Measurements from ENCODE around the gene TNS1.
"Not testable (repeated sequence)": the region's sequence is repeated elsewhere in the genome, so short reads cannot be mapped to it uniquely, and the experiment has no call there.

TNS1 gene

DNA sequence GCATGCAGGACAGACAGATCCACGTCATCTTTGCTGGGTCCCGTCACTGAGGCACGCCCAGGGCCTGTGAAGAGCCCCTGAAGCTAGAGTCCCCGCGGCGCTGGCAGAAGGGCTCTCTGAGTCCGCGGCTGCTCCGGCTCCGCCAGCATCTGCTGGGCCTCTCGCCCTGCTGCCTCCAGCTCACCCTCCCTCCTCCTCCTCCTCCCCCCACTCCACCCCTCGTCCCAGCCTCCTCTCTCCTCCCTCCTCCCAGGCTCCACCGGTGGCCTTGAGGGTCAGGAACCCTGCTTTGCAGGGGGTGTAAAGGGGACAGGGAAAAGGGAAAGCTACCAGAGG lies at the start of gene TNS1:
Gene TNS1, minus strand, starts transcription at position 151 of the 336 bp plus-strand sequence. Its CDS starts 123 bp downstream, at position 28.
- DNase-seq, result peak; percentile 63

DNA sequence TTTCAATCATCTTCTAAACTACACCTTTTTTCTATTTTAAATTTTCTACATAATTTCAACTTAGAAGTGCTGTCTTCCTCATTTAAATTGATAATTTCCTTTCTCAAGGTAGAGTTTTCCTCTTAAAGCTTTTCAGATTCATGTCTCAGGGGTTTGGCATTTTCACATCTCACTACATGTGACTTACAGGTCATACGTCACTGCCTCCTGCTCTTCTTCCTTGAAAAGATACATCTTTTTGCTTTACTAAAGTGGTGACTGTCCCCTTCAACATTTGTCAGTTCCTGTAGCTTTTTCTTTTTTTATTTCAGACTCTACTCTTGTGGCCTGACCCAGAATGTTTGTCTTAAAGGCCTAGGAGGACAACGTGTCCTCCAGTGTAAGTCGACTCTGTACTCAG lies 49.1 kb upstream of the TNS1 start:
- no peak for DNase-seq

DNA sequence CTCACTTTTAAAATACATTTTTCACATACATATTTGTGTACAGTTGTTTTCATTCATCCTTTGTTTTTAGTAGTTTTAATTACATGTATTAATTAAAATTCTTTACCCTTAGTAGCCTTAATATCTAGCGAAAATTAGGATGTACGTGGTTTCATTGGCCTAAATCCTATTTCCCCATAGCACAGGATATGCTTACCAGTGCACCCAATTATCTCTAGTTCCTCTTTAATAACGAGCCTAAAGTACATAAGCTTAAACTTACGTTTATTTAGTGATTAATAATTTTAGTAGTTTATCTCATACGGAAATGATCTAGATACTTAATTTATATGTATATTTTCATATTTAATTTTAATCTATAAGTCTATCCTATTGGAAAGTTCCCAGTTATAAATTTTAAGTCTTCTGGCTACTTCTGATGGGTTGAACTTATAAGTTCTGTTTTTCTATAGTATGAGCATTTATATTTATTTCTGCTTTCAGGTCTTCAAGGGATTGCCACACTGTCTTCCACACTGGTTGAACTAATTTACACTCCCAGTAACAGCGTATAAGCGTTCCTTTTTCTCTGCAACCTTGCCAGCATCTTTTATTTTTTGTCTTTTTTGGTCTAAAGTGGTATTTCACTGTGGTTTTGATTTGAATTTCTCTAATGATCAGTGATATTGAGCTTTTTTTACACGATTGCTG lies 44.9 kb upstream of the TNS1 start:
- DNase-seq, result no peak

DNA sequence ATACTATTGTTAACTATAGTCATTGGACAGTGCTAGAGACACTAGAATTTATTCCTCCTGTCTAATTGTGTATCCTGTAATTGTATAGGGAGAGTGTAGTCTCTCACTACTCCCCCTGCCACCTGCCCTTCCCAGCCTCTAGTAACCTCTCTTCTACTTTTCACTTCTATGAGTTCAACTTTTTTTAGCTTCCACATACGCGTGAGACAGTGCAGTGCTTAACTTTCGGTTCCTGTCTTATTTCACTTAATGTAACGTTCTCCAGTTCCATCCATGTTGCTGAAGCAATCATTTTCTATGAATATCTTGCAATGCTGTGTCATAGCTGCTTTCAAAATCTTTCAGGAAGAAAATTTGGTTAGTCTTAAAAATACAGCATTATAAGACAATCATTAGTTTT lies 43.4 kb upstream of the TNS1 start:
- no peak for DNase-seq

DNA sequence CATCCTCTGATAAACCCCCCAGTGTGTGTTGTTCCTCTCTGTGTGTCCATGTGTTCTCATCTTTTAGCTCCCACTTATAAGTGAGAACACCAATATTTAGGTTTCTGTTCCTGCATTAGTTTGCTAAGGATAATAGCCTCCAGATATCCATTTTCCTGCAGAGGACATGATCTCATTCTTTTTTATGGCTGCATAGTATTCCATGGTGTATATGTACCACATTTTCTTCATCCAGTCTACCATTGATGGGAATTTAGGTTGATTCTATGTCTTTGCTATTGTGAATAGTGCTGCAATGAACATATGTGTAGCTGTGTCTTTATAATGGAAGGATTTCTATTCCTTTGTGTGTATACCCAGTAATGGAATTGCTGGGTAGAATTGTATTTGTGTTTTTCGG lies 41.8 kb upstream of the TNS1 start:
- DNase-seq, result not testable (repeated sequence)

DNA sequence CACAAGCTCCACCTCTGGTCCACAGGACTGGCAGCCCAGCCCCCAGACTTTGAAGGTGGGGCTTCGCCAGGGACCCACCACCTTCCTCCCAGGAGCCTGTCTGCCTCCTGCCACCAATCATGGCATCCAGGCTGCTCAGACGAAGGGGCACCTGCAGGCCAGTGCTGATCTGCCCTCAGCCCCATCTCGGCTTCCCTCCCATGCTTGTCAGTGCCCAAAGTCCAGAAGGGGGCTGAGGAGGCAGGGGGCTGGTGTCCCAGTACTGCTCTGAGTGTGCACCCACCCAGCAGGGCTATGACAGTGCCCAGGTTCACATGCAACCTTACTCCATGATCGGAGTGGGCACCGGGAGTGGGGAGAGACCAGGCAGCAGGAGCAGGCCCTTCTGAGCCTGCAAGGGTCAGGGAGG lies 40.9 kb upstream of the TNS1 start:
- DNase-seq, result no peak

DNA sequence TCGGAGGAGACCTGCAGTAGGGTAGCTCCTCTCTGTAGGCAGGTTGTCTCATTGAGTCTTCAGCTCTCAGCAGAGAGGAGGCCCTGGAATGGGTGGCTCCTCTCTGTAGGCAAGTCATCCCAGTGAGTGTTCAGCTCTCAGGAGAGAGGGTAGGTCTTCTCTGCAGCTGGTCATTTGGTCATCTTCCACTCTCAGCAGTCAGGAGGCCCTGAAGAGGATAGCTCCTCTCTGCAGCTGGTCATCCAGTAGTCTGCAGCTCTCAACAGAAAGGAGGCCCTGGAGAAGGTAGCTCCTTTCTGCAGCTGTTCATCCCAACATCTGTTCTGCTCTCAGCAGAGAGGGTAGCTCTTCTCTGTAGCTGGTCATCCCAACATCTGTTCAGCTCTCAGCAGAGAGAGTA lies 40.3 kb upstream of the TNS1 start:
- no peak for DNase-seq

DNA sequence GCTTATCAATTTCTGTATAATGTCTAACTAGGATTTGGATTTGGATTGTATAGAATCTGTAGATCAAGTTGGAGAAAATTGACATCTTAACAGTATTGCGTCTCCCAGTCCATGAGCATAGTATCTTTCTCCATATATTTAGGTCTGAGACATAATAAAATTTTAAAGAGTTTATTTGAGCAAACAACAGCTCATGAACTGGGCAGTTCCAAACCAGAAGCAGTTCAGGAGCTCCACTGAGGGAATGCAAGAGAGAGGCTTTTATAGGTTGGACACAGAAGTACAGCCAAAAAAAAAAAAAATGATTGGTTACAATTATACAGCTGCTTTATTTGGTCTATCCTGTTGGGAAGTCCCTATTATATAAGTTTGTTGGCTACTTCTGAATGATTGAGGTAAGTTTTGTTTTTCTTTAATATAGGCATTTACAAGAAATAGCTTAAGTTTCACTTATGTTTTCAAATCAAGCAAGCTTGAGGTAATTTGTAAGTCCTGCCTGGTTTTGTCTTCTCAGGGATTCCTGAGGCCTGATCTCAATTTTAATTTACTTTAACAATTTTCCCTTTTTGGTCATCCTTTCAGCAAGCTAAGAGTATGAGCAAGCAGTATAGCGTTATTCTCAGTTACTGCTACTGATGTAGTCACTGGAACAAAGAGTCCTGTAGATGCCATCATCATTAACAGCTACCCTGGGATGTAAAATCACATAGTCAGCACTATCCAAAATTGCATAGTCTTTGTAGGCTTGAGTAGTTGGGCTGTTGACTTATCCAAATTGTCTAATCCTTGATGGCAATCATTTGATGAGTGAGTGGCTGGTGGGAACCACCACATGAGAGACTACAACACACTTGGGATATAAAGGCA lies 38.7 kb upstream of the TNS1 start:
- DNase-seq, result no peak

DNA sequence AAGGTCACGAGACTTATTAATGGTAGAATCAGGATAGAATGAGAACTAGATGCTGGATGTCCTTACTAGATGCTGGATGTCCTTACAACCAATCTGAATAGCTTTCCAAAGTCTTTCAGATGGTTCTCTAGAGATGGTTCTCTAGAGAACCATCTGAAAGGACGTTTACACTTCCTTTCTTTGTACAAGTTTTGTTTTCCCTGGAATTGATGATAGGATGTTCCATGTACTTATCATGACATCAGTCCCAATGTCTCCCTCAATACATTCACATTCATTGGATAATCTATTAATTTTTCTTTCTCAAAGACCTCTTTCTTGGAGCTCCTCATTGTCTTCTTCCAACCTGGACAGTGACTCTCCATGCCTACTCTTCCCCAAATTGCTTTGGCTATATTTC lies 38.1 kb upstream of the TNS1 start:
- no peak for DNase-seq

DNA sequence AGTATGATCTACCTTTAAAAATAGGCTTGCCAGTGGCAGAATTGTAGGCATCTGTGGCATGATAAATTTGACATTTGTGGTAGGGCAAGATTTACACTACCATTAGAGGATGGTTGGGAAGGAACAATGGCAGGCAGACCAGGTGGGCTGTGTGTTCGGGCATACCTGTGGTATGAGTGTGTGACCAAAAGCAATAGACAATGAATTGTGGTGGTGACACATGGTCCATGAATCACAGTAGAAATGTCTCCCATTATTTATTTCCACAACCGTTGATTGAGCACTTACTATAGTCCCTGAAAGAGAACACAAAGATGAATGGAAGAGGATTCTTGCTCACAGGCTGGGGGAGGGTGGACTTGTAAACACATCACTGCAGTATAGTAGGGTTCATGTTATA lies 36.4 kb upstream of the TNS1 start:
- DNase-seq, result no peak

DNA sequence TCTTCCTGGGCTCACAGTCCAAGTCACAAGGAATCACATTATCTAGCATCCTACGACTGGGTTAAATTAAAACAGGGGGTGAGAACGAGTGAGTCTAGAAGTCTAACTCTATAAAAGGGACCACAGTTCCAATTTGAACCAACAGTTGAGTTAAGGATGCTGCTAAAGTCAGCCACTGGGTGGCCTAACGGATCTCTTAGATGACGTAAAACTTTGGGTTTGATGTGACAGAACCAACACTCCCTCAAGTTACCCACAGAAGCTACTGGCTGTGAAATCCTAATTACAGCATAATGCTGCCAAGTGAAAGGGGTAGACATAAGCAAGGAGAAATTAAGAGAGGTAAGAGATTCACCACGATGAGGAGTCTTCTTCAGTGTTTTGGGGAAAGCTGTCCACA lies 33.6 kb upstream of the TNS1 start:
- DNase-seq, result no peak

DNA sequence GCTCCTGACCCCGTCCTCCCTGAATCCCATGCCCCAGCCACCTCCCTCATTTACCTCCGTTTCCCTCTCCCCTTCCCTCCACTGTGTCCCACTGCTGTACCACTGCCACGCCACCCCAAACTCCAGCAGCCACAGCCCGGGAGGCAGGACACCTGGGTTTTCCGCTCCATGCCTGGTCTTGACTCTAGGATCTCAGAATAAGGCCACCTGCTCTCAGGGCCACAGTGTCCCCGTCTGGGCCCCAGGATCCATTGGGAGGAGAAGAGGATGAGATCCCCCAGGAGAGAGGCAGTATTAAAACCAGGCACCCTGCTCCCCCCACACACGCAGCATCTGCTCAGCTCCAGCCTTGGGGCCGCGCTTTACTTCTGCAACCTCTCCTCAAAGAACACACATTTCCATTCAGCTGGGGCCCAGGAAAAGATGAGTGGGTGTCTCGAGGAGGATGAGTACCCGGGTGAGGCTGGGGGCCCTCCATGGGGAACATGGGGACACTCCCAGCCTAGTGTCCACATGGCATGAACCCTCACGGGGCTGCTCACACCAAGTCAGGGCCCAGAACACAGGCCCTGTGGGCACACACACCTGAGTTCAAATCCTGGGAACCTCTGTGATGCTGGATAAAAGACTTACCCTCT lies 32.8 kb upstream of the TNS1 start:
- no peak for DNase-seq

DNA sequence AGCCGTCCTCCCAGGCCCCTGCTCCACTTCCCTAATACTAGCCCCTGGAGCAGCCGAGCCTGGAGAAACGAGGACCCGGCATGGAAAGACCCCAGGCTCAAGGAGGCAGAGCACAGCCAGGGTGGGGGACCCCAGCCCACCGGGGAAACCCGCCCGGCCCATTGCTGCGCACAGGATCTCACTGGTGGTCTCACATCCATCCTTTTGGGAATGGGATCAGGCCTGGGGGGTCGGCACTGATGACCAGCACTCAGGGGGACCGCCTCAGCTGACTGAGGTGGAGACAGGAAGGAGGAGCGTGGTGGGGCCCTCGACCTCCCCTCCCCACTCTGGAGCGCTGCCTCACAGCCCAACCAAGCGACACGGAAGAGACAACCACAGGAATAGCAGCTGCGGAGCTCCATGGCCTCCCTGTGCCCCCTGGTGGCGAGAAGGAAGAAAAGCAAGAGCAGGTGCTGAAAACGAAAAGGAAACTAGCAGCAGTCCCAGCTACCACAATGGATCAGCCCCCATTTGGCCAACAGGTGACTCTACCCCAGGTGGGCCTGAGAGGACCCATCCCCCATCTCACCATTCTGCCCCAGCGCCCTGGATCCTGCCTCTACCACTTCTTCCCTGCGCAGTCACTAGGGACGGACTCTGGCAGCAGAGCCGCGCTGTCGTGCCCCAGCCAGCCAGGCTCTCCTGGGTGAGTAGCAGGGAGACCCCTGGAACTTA lies 31.9 kb upstream of the TNS1 start:
- DNase-seq, result peak; percentile 67

DNA sequence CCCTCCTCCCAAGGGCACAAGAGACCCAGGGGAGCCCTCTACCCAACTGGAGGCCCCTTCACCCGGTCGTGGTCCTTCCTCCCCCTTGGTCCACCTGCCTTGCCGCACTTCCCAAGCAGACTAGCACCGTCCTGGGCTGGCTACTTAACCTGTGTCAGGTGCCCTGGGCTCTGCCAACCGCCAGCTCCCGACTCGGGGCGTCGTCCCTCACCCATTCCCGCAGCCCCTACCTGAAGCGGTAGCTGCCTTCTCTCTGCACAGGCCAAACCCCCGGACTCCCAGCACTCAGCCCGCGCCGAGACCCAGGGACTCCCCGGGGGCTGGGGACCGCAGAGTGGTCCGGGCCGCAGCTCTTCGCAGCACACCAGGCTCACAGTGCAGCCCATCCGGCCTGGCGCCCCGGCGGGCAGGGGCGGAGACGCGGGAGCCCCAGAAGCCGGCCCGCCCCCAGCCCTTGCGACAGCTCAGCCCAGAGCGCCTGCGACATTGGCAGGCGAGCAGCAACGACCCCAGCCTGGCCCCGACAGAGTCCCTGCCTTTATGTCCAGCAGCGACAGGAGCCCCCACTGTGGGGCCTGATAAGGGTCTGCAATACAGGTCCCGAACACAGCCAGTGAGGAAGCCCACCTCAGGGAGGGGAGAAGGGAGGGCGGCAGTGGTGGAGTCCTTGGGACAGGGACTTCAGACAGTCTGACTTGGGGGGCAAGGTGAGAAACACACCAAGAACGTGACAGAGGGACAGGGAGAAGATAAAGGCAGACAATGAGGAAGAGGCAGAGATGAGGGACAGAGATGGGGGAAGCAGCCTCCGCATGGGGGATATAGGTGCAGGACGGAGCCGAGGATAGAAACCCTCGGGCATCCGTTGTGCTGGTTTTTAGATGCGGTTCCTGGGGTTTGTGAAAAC lies 31.0 kb upstream of the TNS1 start:
- DNase-seq, result no peak

DNA sequence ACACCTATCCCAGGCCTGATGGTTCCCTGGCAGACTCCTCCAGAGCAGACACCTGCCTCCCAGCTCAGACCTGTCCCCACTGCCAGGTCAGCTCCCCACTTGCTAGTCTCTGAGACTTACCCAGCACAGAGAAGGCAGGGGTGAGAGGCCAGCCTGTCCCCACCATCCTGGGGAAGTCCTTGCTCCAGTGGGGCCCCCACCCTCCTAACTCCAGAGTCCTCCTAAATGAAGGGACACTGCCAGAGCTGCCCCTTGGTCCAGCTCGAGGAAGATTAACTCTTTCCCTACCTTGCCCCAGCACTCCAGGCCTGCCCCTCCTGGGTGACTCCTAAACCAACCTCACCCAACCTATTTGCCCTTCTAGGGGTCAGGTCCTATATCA lies 30.4 kb upstream of the TNS1 start:
- no peak for DNase-seq

DNA sequence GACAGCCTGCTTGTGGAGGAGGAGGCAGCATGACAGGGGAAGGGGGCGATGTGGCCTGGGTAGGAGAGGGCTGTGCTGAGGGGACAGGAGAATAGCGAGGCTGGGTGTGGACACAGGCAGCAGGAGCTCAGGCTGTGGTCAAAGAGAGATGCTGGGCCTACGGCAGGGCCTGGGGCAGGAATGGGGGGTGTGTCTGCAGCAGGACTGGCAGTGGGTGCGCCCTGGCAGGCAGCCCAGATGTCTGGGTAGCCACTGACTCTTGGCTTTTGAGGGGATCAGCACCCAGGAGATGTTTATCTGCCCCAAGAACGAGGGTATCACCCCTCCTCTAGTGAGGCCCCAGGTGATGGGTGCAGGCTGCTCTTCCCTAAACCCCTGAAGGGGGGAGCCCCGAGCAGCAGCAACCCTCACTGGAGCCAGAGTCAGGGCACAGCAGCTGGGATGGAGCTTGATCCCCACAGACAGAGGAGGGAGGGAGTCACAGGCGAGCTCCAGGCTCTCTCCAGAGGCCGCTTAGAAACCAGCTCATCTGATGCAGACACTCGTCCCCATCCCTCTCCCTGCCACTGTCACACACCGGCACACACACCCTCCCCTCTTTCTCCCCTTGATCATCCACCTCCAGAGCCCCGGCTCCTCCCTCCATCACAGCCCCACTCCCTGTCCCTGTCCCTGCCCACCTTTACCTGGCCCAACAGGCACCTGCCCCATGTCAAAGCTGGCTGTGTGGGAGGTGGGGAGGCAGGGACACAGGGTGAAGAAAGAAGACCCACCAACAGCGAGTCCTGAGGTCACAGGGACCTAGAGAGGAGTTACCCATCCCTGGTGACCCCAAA lies 29.8 kb upstream of the TNS1 start:
- peak; percentile 19 for DNase-seq

DNA sequence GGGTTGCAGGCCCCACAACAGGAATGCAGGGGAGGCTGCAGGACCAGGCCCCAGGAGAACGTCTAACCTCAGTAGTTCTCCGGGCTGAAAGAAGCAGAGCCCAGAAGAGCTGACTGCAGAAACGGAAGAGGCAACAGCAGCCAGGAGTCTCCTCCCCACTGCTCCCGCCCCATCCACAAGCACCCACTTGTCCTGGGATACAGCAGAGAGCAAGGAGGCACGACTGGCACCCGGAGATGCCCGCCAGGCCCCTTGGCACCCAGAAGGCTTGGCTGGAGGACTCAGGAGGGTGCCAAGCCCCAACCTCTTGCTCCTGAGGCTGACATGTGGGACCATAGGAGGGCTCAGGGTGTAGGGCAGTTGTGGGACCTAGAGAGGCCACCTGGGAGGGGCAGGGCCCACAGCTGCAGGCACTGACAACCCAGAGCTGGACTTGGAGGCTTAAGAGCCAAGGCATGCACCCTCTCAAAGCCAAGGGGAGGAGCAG lies 29.0 kb upstream of the TNS1 start:
- DNase-seq, result no peak

DNA sequence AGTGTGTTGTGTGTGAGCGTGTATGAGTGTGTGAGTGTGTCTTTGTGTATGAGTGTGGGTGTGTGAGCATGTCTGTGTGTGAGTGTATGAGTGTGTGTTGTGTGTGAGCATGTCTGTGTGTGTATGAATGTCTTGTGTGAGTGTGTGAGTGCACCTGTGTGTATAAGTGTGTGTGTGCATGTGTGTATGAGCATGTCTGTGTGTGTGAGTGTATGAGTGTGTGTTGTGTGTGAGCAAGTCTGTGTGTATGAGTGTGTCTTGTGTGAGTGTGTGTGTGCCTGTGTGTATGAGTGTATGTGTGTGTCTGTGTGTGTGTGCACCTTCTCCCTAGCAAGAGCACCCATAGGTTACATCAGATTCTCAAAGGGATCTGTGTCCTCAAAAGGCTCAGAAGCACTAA lies 28.5 kb upstream of the TNS1 start:
- DNase-seq, result no peak

DNA sequence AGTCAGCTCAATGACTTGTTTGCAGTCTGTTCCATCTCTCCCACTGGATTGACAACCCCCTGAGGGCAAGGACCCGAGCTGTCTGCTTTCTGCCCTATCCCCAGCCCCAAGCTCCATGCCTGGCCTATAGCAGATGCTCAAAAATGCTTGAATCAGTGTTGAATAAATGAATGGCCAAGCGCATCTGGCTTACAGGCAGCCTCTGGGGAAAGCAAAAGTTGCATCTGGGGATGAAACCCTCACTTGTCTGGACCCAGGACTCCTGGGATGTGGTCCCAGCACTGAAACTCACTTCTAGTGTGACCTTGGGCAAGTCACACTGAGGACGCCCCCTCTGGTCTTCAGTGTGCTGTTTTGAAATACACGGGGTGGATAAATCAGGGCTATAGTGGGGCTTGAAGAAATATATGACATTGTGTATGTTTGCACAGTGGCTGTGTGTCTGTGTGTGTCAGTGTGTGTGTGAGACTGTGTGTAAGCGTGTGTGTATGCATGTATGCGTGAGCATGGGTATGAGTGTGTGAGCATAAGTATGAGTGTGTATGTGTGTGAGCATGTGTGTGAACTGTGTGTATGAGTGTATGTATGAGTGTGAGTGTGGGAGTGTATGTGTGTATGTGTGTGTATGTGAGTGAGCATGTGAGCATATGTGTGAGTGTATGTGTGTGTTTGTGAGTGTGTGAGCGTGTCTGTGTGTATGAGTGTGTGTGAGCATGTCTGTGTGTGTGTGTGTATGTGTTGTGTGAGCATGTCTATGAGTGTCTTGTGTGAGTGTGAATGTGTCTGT lies 27.8 kb upstream of the TNS1 start:
- DNase-seq, result no peak
